SK-N-SH treated with all-trans-retinoic acid at 6 μM for 48 hours (cell line): ENCODE measurements around the gene GAB4.

ENCODE experiments used
- ARNTL ChIP-seq: fragments of 450-650 bp; formaldehyde crosslinking; IDR thresholded peaks from 2 replicates; pipeline ENCODE4 v1.5.0; 2020; ENCODE audit warnings: low read depth, mild to moderate bottlenecking, moderate library complexity, borderline replicate concordance
- CSDC2 ChIP-seq: fragments of 250-450 bp; sonication (Bioruptor Pico); IDR thresholded peaks from 2 replicates; pipeline ENCODE4 v1.5.0; 2020; ENCODE audit warnings: mild to moderate bottlenecking, moderate library complexity
- ESRRG ChIP-seq: fragments of 250-450 bp; sonication (Bioruptor Pico); IDR thresholded peaks from 2 replicates; pipeline ENCODE4 v1.6.1; 2021; ENCODE audit warnings: mild to moderate bottlenecking
- ISL1 ChIP-seq: fragments of 250-450 bp; sonication (Bioruptor Pico); IDR thresholded peaks from 2 replicates; pipeline ENCODE4 v2.1.2; 2022; ENCODE audit warnings: mild to moderate bottlenecking, moderate library complexity
- OSR1 ChIP-seq: fragments of 250-450 bp; sonication (Bioruptor Pico); IDR thresholded peaks from 2 replicates; pipeline ENCODE4 v1.8.0; 2022; ENCODE audit warnings: moderate library complexity, mild to moderate bottlenecking, inconsistent platforms
- PATZ1 ChIP-seq: fragments of 250-450 bp; sonication (Bioruptor Pico); IDR thresholded peaks from 2 replicates; pipeline ENCODE4 v1.8.0; 2020; ENCODE audit warnings: mild to moderate bottlenecking, moderate library complexity, borderline replicate concordance
- RARB ChIP-seq: fragments of 250-450 bp; sonication (Bioruptor Pico); IDR thresholded peaks from 2 replicates; pipeline ENCODE4 v1.8.0; 2021; ENCODE audit warnings: mild to moderate bottlenecking, moderate library complexity
- SNAI2 ChIP-seq: fragments of 250-450 bp; sonication (Bioruptor Pico); IDR thresholded peaks from 2 replicates; pipeline ENCODE4 v1.5.0; 2020; ENCODE audit warnings: mild to moderate bottlenecking, moderate library complexity
- TOX ChIP-seq: fragments of 250-450 bp; sonication (Bioruptor Pico); IDR thresholded peaks from 2 replicates; pipeline ENCODE4 v1.8.0; 2021; ENCODE audit warnings: mild to moderate bottlenecking, moderate library complexity, borderline replicate concordance
- TSHZ2 ChIP-seq: fragments of 250-450 bp; sonication (Bioruptor Pico); IDR thresholded peaks from 2 replicates; pipeline ENCODE4 v1.5.0; 2020; ENCODE audit warnings: mild to moderate bottlenecking, moderate library complexity
- ZFP3 ChIP-seq: fragments of 250-450 bp; sonication (Bioruptor Pico); IDR thresholded peaks from 2 replicates; pipeline ENCODE4 v1.5.0; 2020; ENCODE audit warnings: mild to moderate bottlenecking, moderate library complexity
- ZNF8 ChIP-seq: fragments of 450-650 bp; formaldehyde crosslinking; IDR thresholded peaks from 2 replicates; pipeline ENCODE4 v1.5.0; 2020; ENCODE audit warnings: mild to moderate bottlenecking, moderate library complexity
- TF ChIP-seq, protein P1 (sequence below): fragments of 250-450 bp; sonication (Bioruptor Pico); IDR thresholded peaks from 2 replicates; pipeline ENCODE4 v1.5.1; 2020; ENCODE audit warnings: low read depth, mild to moderate bottlenecking, moderate library complexity
- TF ChIP-seq, protein P2 (sequence below): fragments of 250-450 bp; sonication (Bioruptor Pico); IDR thresholded peaks from 2 replicates; pipeline ENCODE4 v1.8.0; 2021; ENCODE audit warnings: low read depth, mild to moderate bottlenecking, moderate library complexity, borderline replicate concordance

GRCh38 chr22:16989915-16990314, 18.1 kb downstream of the GAB4 start:
- TF ChIP-seq, protein P1, sequence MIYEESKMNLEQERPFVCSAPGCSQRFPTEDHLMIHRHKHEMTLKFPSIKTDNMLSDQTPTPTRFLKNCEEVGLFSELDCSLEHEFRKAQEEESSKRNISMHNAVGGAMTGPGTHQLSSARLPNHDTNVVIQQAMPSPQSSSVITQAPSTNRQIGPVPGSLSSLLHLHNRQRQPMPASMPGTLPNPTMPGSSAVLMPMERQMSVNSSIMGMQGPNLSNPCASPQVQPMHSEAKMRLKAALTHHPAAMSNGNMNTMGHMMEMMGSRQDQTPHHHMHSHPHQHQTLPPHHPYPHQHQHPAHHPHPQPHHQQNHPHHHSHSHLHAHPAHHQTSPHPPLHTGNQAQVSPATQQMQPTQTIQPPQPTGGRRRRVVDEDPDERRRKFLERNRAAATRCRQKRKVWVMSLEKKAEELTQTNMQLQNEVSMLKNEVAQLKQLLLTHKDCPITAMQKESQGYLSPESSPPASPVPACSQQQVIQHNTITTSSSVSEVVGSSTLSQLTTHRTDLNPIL (CRISPR knock-in tag): no peak
- TF ChIP-seq TOX (CRISPR knock-in tag) (no peak), ZFP3 (CRISPR knock-in tag) (no peak), PATZ1 (no peak), SNAI2 (no peak), TSHZ2 (no peak), ARNTL (CRISPR knock-in tag) (no peak), ESRRG (CRISPR knock-in tag) (no peak), OSR1 (CRISPR knock-in tag) (no peak), RARB (CRISPR knock-in tag) (no peak), CSDC2 (no peak), ISL1 (CRISPR knock-in tag) (no peak), ZNF8 (CRISPR knock-in tag) (no peak)
- TF ChIP-seq, protein P2, sequence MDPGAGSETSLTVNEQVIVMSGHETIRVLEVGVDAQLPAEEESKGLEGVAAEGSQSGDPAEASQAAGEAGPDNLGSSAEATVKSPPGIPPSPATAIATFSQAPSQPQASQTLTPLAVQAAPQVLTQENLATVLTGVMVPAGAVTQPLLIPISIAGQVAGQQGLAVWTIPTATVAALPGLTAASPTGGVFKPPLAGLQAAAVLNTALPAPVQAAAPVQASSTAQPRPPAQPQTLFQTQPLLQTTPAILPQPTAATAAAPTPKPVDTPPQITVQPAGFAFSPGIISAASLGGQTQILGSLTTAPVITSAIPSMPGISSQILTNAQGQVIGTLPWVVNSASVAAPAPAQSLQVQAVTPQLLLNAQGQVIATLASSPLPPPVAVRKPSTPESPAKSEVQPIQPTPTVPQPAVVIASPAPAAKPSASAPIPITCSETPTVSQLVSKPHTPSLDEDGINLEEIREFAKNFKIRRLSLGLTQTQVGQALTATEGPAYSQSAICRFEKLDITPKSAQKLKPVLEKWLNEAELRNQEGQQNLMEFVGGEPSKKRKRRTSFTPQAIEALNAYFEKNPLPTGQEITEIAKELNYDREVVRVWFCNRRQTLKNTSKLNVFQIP (CRISPR knock-in tag): no peak
